ENCODE measurements around the gene C10orf105.

Gene C10orf105

GRCh38 chr10:71739358-71739900 is 19.9 kb upstream of the C10orf105 start:
- H3K4me3 ChIP-seq (ENCODE audit: severe bottlenecking) = no peak overlapping the region
- no peaks in the 10 kb centered on the region for H3K36me3 ChIP-seq (ENCODE audit: low read depth)
- DNase-seq (ENCODE audit: low spot score) (no peak), ATAC-seq (ENCODE audit: low read depth) (no peak)
- H3K4me1 ChIP-seq (ENCODE audit: insufficient read depth, poor library complexity, severe bottlenecking) = peaks cover 10% of the 10 kb centered on the region
- no peaks in the 10 kb centered on the region for H3K9me3 ChIP-seq (ENCODE audit: severe bottlenecking)
- no peak for TF ChIP-seq CTCF (IDR thresholded peaks at IDR 0.05; ENCODE audit: poor library complexity, severe bottlenecking)
- H3K27me3 ChIP-seq (ENCODE audit: insufficient read depth, poor library complexity, severe bottlenecking) = no peaks in the 10 kb centered on the region
- peak overlapping the region; percentile 11 for H3K27ac ChIP-seq (ENCODE audit: poor library complexity, severe bottlenecking)

GRCh38 chr10:71737834-71738197 is 18.2 kb upstream of the C10orf105 start:
- no peak for TF ChIP-seq CTCF (IDR thresholded peaks at IDR 0.05; ENCODE audit: poor library complexity, severe bottlenecking)
- Histone ChIP-seq H3K36me3 (ENCODE audit: low read depth) (no peaks in the 10 kb centered on the region), H3K9me3 (ENCODE audit: severe bottlenecking) (no peaks in the 10 kb centered on the region), H3K27ac (ENCODE audit: poor library complexity, severe bottlenecking) (no peak overlapping the region), H3K4me1 (ENCODE audit: insufficient read depth, poor library complexity, severe bottlenecking) (peaks cover 10% of the 10 kb centered on the region), H3K4me3 (ENCODE audit: severe bottlenecking) (no peak overlapping the region), H3K27me3 (ENCODE audit: insufficient read depth, poor library complexity, severe bottlenecking) (no peaks in the 10 kb centered on the region)
- ATAC-seq (ENCODE audit: low read depth) (no peak), DNase-seq (ENCODE audit: low spot score) (no peak)

- no peak overlapping the region for H3K4me3 ChIP-seq (ENCODE audit: severe bottlenecking)
- ATAC-seq (ENCODE audit: low read depth) (no peak), DNase-seq (ENCODE audit: low spot score) (no peak)
- peaks cover 10% of the 10 kb centered on the region for H3K4me1 ChIP-seq (ENCODE audit: insufficient read depth, poor library complexity, severe bottlenecking)
- no peak for TF ChIP-seq CTCF (IDR thresholded peaks at IDR 0.05; ENCODE audit: poor library complexity, severe bottlenecking)
- no peak overlapping the region for H3K27ac ChIP-seq (ENCODE audit: poor library complexity, severe bottlenecking)
- no peaks in the 10 kb centered on the region for H3K9me3 ChIP-seq (ENCODE audit: severe bottlenecking)
- H3K36me3 ChIP-seq (ENCODE audit: low read depth) = no peaks in the 10 kb centered on the region
- H3K27me3 ChIP-seq (ENCODE audit: insufficient read depth, poor library complexity, severe bottlenecking) = no peaks in the 10 kb centered on the region
Measured at GRCh38 chr10:71737001-71737833, 17.6 kb upstream of the C10orf105 start.

GRCh38 chr10:71736570-71736952 is 17.0 kb upstream of the C10orf105 start:
- Histone ChIP-seq H3K36me3 (ENCODE audit: low read depth) (no peaks in the 10 kb centered on the region), H3K4me1 (ENCODE audit: insufficient read depth, poor library complexity, severe bottlenecking) (peaks cover 10% of the 10 kb centered on the region), H3K27ac (ENCODE audit: poor library complexity, severe bottlenecking) (no peak overlapping the region), H3K27me3 (ENCODE audit: insufficient read depth, poor library complexity, severe bottlenecking) (no peaks in the 10 kb centered on the region), H3K9me3 (ENCODE audit: severe bottlenecking) (no peaks in the 10 kb centered on the region), H3K4me3 (ENCODE audit: severe bottlenecking) (no peak overlapping the region)
- TF ChIP-seq CTCF (IDR thresholded peaks at IDR 0.05; ENCODE audit: poor library complexity, severe bottlenecking) = no peak
- no peak for DNase-seq (ENCODE audit: low spot score)
- no peak for ATAC-seq (ENCODE audit: low read depth)

Data from RWPE2 (cell line).